ENCODE data around the gene GNG12.
A peak's percentile ranks its signal among the peaks of the same experiment; 100 is the strongest.

The GNG12 gene

GRCh38 chr1:67695963-67696362, 137.3 kb downstream of the GNG12 start:
- no peak for DNase-seq

- no peak for DNase-seq
Observed at GRCh38 chr1:67691712-67692111, 141.6 kb downstream of the GNG12 start.

- no peak for DNase-seq
Observed at GRCh38 chr1:67690411-67690810, 142.9 kb downstream of the GNG12 start.

- no peak for DNase-seq
Observed at GRCh38 chr1:67690018-67690363, 143.3 kb downstream of the GNG12 start.

GRCh38 chr1:67689267-67690017, 143.8 kb downstream of the GNG12 start:
- DNase-seq = no peak

- DNase-seq = no peak
Observed at GRCh38 chr1:67688526-67689219, 144.6 kb downstream of the GNG12 start.

GRCh38 chr1:67687649-67688048, 145.6 kb downstream of the GNG12 start:
- DNase-seq = no peak

- DNase-seq = no peak
Observed at GRCh38 chr1:67687198-67687545, 146.1 kb downstream of the GNG12 start.

GRCh38 chr1:67686267-67687197, 146.7 kb downstream of the GNG12 start:
- DNase-seq = peak; percentile 85

- DNase-seq = no peak
Observed at GRCh38 chr1:67685558-67686266, 147.6 kb downstream of the GNG12 start.

- peak; percentile 98 for DNase-seq
Observed at GRCh38 chr1:67685067-67685557, 148.2 kb downstream of the GNG12 start, which contains the start of gene GADD45A. Gene GADD45A, plus strand, starts transcription at chr1:67685201. Its CDS starts 294 bp downstream, at chr1:67685495.

GRCh38 chr1:67684526-67685066, 148.7 kb downstream of the GNG12 start:
- DNase-seq = no peak

- DNase-seq = peak; percentile 47
Observed at GRCh38 chr1:67683766-67684525, 149.3 kb downstream of the GNG12 start.

- DNase-seq = no peak
Observed at GRCh38 chr1:67683316-67683715, 150.0 kb downstream of the GNG12 start.

GRCh38 chr1:67682659-67683197, 150.5 kb downstream of the GNG12 start:
- DNase-seq = no peak

GRCh38 chr1:67680486-67680885, 152.8 kb downstream of the GNG12 start:
- no peak for DNase-seq

- DNase-seq = no peak
Observed at GRCh38 chr1:67679691-67680090, 153.6 kb downstream of the GNG12 start.

GRCh38 chr1:67677930-67678329, 155.3 kb downstream of the GNG12 start:
- DNase-seq = no peak

GRCh38 chr1:67677408-67677807, 155.9 kb downstream of the GNG12 start:
- no peak for DNase-seq

- DNase-seq = peak; percentile 84
Observed at GRCh38 chr1:67676946-67677345, 156.3 kb downstream of the GNG12 start.

GRCh38 chr1:67676287-67676686, 157.0 kb downstream of the GNG12 start:
- no peak for DNase-seq

Measured in DMS 273 treated with DMSO at 0.1 percent for 48 hours (cell line).